Right ventricle myocardium inferior (tissue), 1 donor: Measurements from ENCODE around the gene FAM9B. TPM values are rescaled to one million over a fixed set of nuclear protein-coding genes. Genes with fewer than 3 reads are reported as not detected.

Experiments used
- ATAC-seq: fragments of 200-7000 bp; cut with Tn5 transposase; one replicate; pipeline ENCODE4 v1.9.1; 2020; ENCODE audit warnings: mild to moderate bottlenecking, moderate library complexity
- DNase-seq: peaks from one replicate; pipeline ENCODE4 v3.0.0; 2021; ENCODE audit errors: missing footprints
- intact Hi-C: fragments of 100-400 bp; cut with DNase I; formaldehyde crosslinking; loops from one replicate; pipeline ENCODE4 v1.11.0; 2022
- total RNA-seq: library from RNA; stranded (reverse); fragmentation: NEBNext Ultra II Directional; extraction: Animal tissue kit (Norgen Biotek cat#: 25700); gene quantifications from one replicate; pipeline ENCODE4 v1.2.1, GENCODE V29; 2021
- donor health status: DM: no; HTN: yes; CAD: no; lungs with severe emphysema.

FAM9B gene
- total RNA-seq, 1 donor from 2014 or later = not detected

- DNase-seq (no peak), ATAC-seq (no peak)
- intact Hi-C loops = no loop called here
Measured at GRCh38 chrX:8987672-8988250, 46.2 kb downstream of the FAM9B start.

- ATAC-seq (no peak), DNase-seq (no peak)
- intact Hi-C loops = no loop called here
Measured at GRCh38 chrX:8984231-8984630, 49.7 kb downstream of the FAM9B start.

GRCh38 chrX:8981723-8982122 lies 52.2 kb downstream of the FAM9B start:
- DNase-seq (no peak), ATAC-seq (no peak)
- intact Hi-C loops = no loop called here

- intact Hi-C loops = no loop called here
- no peak for DNase-seq
- no peak for ATAC-seq
Measured at GRCh38 chrX:8980756-8981155, 53.2 kb downstream of the FAM9B start.

Other genes with a start within 250 kb of the FAM9B start
- gene FAM9A, start 232.7 kb downstream of the FAM9B start, total RNA-seq = not detected